Activated CD4-positive, alpha-beta T cell treated with anti-CD3 and anti-CD28 coated beads, Interleukin-2, amount 50 U/mL, for 4 hours (primary cell): Measurements from ENCODE around the gene SLC9C1.

Experiments
- DNase-seq, 2 experiments: peaks; one replicate each; pipeline ENCODE4 v3.0.0-alpha.2; 2020

Gene SLC9C1

GRCh38 chr3:112101916-112102315 lies 192.1 kb downstream of the SLC9C1 start:
- no peak for DNase-seq

GRCh38 chr3:112097378-112097777 lies 196.6 kb downstream of the SLC9C1 start:
- no peak for DNase-seq

GRCh38 chr3:112096176-112096575 lies 197.8 kb downstream of the SLC9C1 start:
- no peak for DNase-seq

- no peak for DNase-seq
These were observed 198.3 kb downstream of the SLC9C1 start for GRCh38 chr3:112095731-112096130.

GRCh38 chr3:112093180-112093522 lies 200.9 kb downstream of the SLC9C1 start:
- DNase-seq, result no peak

GRCh38 chr3:112092496-112093179 lies 201.4 kb downstream of the SLC9C1 start:
- DNase-seq, result no peak

- DNase-seq, result no peak
These were observed 203.0 kb downstream of the SLC9C1 start for GRCh38 chr3:112090887-112091586.
